Measurements from ENCODE around the gene NFE2L1.

DNA sequence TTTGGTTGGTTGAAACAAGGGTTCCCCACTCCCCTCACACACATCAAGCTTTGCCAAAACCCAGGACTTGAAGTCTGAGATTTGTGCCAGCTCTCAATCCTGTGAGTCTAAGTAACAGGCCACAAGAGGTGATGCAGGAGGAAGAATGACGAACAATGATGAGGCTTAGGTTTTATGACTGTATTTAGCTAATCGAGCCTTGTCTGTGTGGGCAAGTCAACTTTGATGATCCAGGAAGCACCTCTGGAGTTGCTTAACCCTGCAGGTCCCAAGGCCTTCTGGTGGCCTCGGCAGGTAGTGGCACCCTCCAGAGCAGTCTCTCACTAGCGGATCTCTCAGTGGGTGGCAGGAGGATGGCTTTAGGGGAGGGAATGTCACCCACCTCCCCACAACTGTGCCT lies 48.6 kb upstream of the NFE2L1 start:
- TF ChIP-seq, protein P1, sequence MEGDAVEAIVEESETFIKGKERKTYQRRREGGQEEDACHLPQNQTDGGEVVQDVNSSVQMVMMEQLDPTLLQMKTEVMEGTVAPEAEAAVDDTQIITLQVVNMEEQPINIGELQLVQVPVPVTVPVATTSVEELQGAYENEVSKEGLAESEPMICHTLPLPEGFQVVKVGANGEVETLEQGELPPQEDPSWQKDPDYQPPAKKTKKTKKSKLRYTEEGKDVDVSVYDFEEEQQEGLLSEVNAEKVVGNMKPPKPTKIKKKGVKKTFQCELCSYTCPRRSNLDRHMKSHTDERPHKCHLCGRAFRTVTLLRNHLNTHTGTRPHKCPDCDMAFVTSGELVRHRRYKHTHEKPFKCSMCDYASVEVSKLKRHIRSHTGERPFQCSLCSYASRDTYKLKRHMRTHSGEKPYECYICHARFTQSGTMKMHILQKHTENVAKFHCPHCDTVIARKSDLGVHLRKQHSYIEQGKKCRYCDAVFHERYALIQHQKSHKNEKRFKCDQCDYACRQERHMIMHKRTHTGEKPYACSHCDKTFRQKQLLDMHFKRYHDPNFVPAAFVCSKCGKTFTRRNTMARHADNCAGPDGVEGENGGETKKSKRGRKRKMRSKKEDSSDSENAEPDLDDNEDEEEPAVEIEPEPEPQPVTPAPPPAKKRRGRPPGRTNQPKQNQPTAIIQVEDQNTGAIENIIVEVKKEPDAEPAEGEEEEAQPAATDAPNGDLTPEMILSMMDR (IDR thresholded peaks at IDR 0.05): no peak
- no peak for TF ChIP-seq POLR2A (IDR thresholded peaks at IDR 0.05)

All from right lobe of liver (tissue), 4 donors.